Embryonic facial prominence (tissue), 1 donor: Measurements from ENCODE around the gene PLXDC2.
"Not testable (repeated sequence)": the region's sequence is repeated elsewhere in the genome, so short reads cannot be mapped to it uniquely, and the experiment has no call there.

Source experiments
- DNase-seq: peaks from one replicate; pipeline ENCODE4 v3.0.0-alpha.2; 2016; ENCODE audit errors: extremely low spot score

Gene PLXDC2

GRCh38 chr10:20191392-20191791 lies 375.2 kb downstream of the PLXDC2 start:
- not testable (repeated sequence) for DNase-seq

GRCh38 chr10:20195076-20195475 lies 378.8 kb downstream of the PLXDC2 start:
- DNase-seq = no peak

- no peak for DNase-seq
These were observed 384.5 kb downstream of the PLXDC2 start for GRCh38 chr10:20200758-20201157.

- DNase-seq = no peak
These were observed 386.1 kb downstream of the PLXDC2 start for GRCh38 chr10:20202337-20202736.

GRCh38 chr10:20207653-20208052 lies 391.4 kb downstream of the PLXDC2 start:
- no peak for DNase-seq

- not testable (repeated sequence) for DNase-seq
These were observed 392.9 kb downstream of the PLXDC2 start for GRCh38 chr10:20209098-20209497.

GRCh38 chr10:20215547-20216152 lies 399.4 kb downstream of the PLXDC2 start:
- no peak for DNase-seq

- no peak for DNase-seq
These were observed 405.1 kb downstream of the PLXDC2 start for GRCh38 chr10:20221356-20221755.

GRCh38 chr10:20228729-20229128 lies 412.5 kb downstream of the PLXDC2 start:
- DNase-seq = no peak

GRCh38 chr10:20232079-20232705 lies 416.0 kb downstream of the PLXDC2 start:
- DNase-seq = no peak

- DNase-seq = no peak
These were observed 417.2 kb downstream of the PLXDC2 start for GRCh38 chr10:20233423-20233822.

- no peak for DNase-seq
These were observed 418.3 kb downstream of the PLXDC2 start for GRCh38 chr10:20234579-20234978.

- DNase-seq = no peak
These were observed 420.9 kb downstream of the PLXDC2 start for GRCh38 chr10:20237091-20237570.

- DNase-seq = no peak
These were observed 421.4 kb downstream of the PLXDC2 start for GRCh38 chr10:20237586-20237985.

GRCh38 chr10:20240643-20241042 lies 424.4 kb downstream of the PLXDC2 start:
- no peak for DNase-seq

GRCh38 chr10:20247454-20247853 lies 431.2 kb downstream of the PLXDC2 start:
- DNase-seq = no peak

GRCh38 chr10:20247891-20248708 lies 431.9 kb downstream of the PLXDC2 start:
- no peak for DNase-seq

GRCh38 chr10:20254078-20254477 lies 437.8 kb downstream of the PLXDC2 start:
- DNase-seq = no peak

- no peak for DNase-seq
These were observed 438.3 kb downstream of the PLXDC2 start for GRCh38 chr10:20254497-20254896.

- DNase-seq = no peak
These were observed 440.7 kb downstream of the PLXDC2 start for GRCh38 chr10:20256969-20257368.

GRCh38 chr10:20257422-20257821 lies 441.2 kb downstream of the PLXDC2 start:
- DNase-seq = no peak

GRCh38 chr10:20265146-20265545 lies 448.9 kb downstream of the PLXDC2 start:
- DNase-seq = no peak

GRCh38 chr10:20267734-20268133 lies 451.5 kb downstream of the PLXDC2 start:
- DNase-seq = no peak
